Measurements from ENCODE around the gene INPP5F.

DNA sequence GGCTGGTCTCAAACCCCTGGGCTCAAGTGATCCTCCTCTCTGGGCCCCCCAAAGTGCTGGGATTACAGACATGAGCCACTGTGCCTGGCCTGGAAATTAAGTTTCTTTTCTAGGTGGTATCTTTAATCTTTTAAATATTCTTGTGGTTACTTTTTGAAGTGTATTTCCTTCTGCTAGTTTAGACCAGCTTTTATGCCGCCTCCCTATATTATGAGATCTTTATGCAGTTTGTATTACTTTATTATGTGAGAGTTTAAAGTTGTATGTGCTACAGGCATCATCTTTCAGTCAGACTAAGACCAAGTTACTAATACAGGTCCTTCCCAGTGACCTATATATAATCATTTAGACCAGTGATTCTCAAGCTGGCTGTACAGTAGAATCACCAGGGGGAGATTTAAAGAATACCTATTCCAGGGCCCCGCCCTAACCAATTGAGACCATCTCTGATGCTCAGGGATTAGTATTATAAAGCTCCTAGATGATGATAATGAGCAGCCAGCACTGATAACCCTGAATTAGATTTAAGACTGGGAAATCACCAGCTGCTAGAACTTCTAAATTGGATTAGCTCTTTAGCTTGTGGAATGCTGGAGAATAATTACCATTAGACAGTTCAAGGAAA, 11.3 kb downstream of the INPP5F start:
- TF ChIP-seq, protein P1, sequence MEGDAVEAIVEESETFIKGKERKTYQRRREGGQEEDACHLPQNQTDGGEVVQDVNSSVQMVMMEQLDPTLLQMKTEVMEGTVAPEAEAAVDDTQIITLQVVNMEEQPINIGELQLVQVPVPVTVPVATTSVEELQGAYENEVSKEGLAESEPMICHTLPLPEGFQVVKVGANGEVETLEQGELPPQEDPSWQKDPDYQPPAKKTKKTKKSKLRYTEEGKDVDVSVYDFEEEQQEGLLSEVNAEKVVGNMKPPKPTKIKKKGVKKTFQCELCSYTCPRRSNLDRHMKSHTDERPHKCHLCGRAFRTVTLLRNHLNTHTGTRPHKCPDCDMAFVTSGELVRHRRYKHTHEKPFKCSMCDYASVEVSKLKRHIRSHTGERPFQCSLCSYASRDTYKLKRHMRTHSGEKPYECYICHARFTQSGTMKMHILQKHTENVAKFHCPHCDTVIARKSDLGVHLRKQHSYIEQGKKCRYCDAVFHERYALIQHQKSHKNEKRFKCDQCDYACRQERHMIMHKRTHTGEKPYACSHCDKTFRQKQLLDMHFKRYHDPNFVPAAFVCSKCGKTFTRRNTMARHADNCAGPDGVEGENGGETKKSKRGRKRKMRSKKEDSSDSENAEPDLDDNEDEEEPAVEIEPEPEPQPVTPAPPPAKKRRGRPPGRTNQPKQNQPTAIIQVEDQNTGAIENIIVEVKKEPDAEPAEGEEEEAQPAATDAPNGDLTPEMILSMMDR (optimal IDR thresholded peaks at IDR 0.05 in 1 of 3, IDR thresholded peaks at IDR 0.05 in 1 of 3, conservative IDR thresholded peaks at IDR 0.05 in 1 of 3; ENCODE audit: extremely low read depth in 1 of 3, insufficient read depth in 2 of 3, low read length in 3 of 3), result no peak
- TF ChIP-seq EZH2 (IDR thresholded peaks at IDR 0.05; ENCODE audit: low read length), result no peak
